Stimulated activated CD4-positive, alpha-beta T cell treated with anti-CD3 and anti-CD28 coated beads, Interleukin-2, amount 100 ng/mL, for 4 hours (primary cell): ENCODE measurements around the gene THBS2.
"Not testable (repeated sequence)": the region's sequence is repeated elsewhere in the genome, so short reads cannot be mapped to it uniquely, and the experiment has no call there.

Experiments used
- DNase-seq: peaks from one replicate; pipeline ENCODE4 v3.0.0-alpha.2; 2020; ENCODE audit warnings: low read depth

THBS2 gene

GRCh38 chr6:169253337-169254238 lies at the start of gene THBS2:
Gene THBS2 (minus strand): TSS chr6:169253846. CDS start chr6:169250784, 3,062 bp downstream.
- no peak for DNase-seq

GRCh38 chr6:169302716-169303115 lies 49.1 kb upstream of the THBS2 start:
- no peak for DNase-seq

- no peak for DNase-seq
These were observed 48.6 kb upstream of the THBS2 start for GRCh38 chr6:169302255-169302654.

- DNase-seq: no peak
These were observed 47.3 kb upstream of the THBS2 start for GRCh38 chr6:169300916-169301315.

- not testable (repeated sequence) for DNase-seq
These were observed 45.0 kb upstream of the THBS2 start for GRCh38 chr6:169298626-169299025.

GRCh38 chr6:169296622-169297021 lies 43.0 kb upstream of the THBS2 start:
- DNase-seq: no peak

- DNase-seq: no peak
These were observed 42.5 kb upstream of the THBS2 start for GRCh38 chr6:169296170-169296569.

- DNase-seq: no peak
These were observed 39.5 kb upstream of the THBS2 start for GRCh38 chr6:169293196-169293595.

- DNase-seq: no peak
These were observed 38.9 kb upstream of the THBS2 start for GRCh38 chr6:169292338-169293124.

- DNase-seq: no peak
These were observed 38.1 kb upstream of the THBS2 start for GRCh38 chr6:169291646-169292337.

GRCh38 chr6:169291148-169291547 lies 37.5 kb upstream of the THBS2 start:
- DNase-seq: no peak

GRCh38 chr6:169289619-169290339 lies 36.1 kb upstream of the THBS2 start:
- no peak for DNase-seq

GRCh38 chr6:169289257-169289618 lies 35.6 kb upstream of the THBS2 start:
- no peak for DNase-seq

GRCh38 chr6:169288591-169288990 lies 34.9 kb upstream of the THBS2 start:
- DNase-seq: no peak

GRCh38 chr6:169287675-169288074 lies 34.0 kb upstream of the THBS2 start:
- DNase-seq: no peak

GRCh38 chr6:169286961-169287360 lies 33.3 kb upstream of the THBS2 start:
- DNase-seq: no peak

GRCh38 chr6:169285165-169285564 lies 31.5 kb upstream of the THBS2 start:
- no peak for DNase-seq

GRCh38 chr6:169283924-169284323 lies 30.3 kb upstream of the THBS2 start:
- DNase-seq: no peak

GRCh38 chr6:169282043-169282442 lies 28.4 kb upstream of the THBS2 start:
- no peak for DNase-seq

- DNase-seq: no peak
These were observed 24.0 kb upstream of the THBS2 start for GRCh38 chr6:169277619-169278018.

GRCh38 chr6:169274781-169275180 lies 21.1 kb upstream of the THBS2 start:
- DNase-seq: no peak

- no peak for DNase-seq
These were observed 19.9 kb upstream of the THBS2 start for GRCh38 chr6:169273511-169273910.
